C4-2B (cell line): ENCODE measurements around the gene GLE1.

ENCODE experiments used
- CTCF ChIP-seq: fragments of 450-650 bp; conservative IDR thresholded peaks from 2 replicates; pipeline ENCODE4 v1.5.1; 2017; ENCODE audit warnings: mild to moderate bottlenecking
- ZFX ChIP-seq: fragments of 450-650 bp; IDR thresholded peaks from 2 replicates; pipeline ENCODE4 v1.6.1; 2017

GRCh38 chr9:128479262-128479661 is 25.3 kb upstream of the GLE1 start:
- no peak for TF ChIP-seq CTCF
- TF ChIP-seq ZFX, result no peak
